ENCODE data around the gene TMPRSS4. TPM values are rescaled to one million over a fixed set of nuclear protein-coding genes. Genes with fewer than 3 reads are reported as not detected.

TMPRSS4 gene
- total RNA-seq, 3 donors from 2014 or later = 0.98 TPM; not detected in 2

- TF ChIP-seq POLR2AphosphoS5 (IDR thresholded peaks at IDR 0.05) (no peak), POLR2A (IDR thresholded peaks at IDR 0.05) (no peak), CTCF (IDR thresholded peaks at IDR 0.05) (no peak)
- no peak overlapping the region for H3K4me3 ChIP-seq
- no peaks in the 10 kb centered on the region for H3K36me3 ChIP-seq
- peaks cover 0 to 7% of the 10 kb centered on the region in 2 donors for H3K4me1 ChIP-seq
- no peak for DNase-seq (ENCODE audit: low spot score in 2 of 2)
- no peaks in the 10 kb centered on the region for H3K9me3 ChIP-seq
- intact Hi-C loops (cut with DNase I; ENCODE audit: low total_unique reads) = no loop called here
- H3K27ac ChIP-seq = no peak overlapping the region
- H3K27me3 ChIP-seq = no peaks in the 10 kb centered on the region
Measured at GRCh38 chr11:118169300-118170140, 92.6 kb downstream of the TMPRSS4 start.

- Histone ChIP-seq H3K4me1 (peaks cover 0 to 7% of the 10 kb centered on the region in 2 donors), H3K27me3 (no peaks in the 10 kb centered on the region), H3K9me3 (no peaks in the 10 kb centered on the region), H3K36me3 (no peaks in the 10 kb centered on the region), H3K27ac (no peak overlapping the region), H3K4me3 (no peak overlapping the region)
- no peak for TF ChIP-seq CTCF (IDR thresholded peaks at IDR 0.05)
- TF ChIP-seq POLR2AphosphoS5 (IDR thresholded peaks at IDR 0.05) = no peak
- no peak for TF ChIP-seq POLR2A (IDR thresholded peaks at IDR 0.05)
- intact Hi-C loops (cut with DNase I; ENCODE audit: low total_unique reads) = no loop called here
- no peak for DNase-seq (ENCODE audit: low spot score in 2 of 2)
Measured at GRCh38 chr11:118170231-118170630, 93.4 kb downstream of the TMPRSS4 start.

GRCh38 chr11:118170882-118171268 is 94.0 kb downstream of the TMPRSS4 start:
- no peaks in the 10 kb centered on the region for H3K9me3 ChIP-seq
- DNase-seq (ENCODE audit: low spot score in 2 of 2) = no peak
- intact Hi-C loops (cut with DNase I; ENCODE audit: low total_unique reads) = no loop called here
- no peak overlapping the region for H3K27ac ChIP-seq
- peaks cover 0 to 7% of the 10 kb centered on the region in 2 donors for H3K4me1 ChIP-seq
- H3K27me3 ChIP-seq = no peaks in the 10 kb centered on the region
- no peaks in the 10 kb centered on the region for H3K36me3 ChIP-seq
- H3K4me3 ChIP-seq = no peak overlapping the region
- TF ChIP-seq POLR2AphosphoS5 (IDR thresholded peaks at IDR 0.05) (no peak), POLR2A (IDR thresholded peaks at IDR 0.05) (no peak), CTCF (IDR thresholded peaks at IDR 0.05) (no peak)

Other genes starting within 250 kb of the TMPRSS4 start
- 10 to 100 TPM; 16.0 to 25.0 (median 20.3) TPM for gene FXYD6, start 200.4 kb upstream of the TMPRSS4 start, total RNA-seq
- gene TMPRSS13, start 147.7 kb upstream of the TMPRSS4 start, total RNA-seq = 10 to 100 TPM in 2 of 3 donors, under 1 TPM in 1; 0.32 to 34.0 (median 12.5) TPM
- 10 to 100 TPM in 2 of 3 donors, 1 to 10 TPM in 1; 9.8 to 47.5 (median 13.3) TPM for gene IL10RA, start 90.7 kb upstream of the TMPRSS4 start, total RNA-seq
- not detected for gene SMIM35, start 9.9 kb downstream of the TMPRSS4 start, total RNA-seq
- 1 to 10 TPM; 3.3 to 7.9 (median 3.7) TPM for gene SCN4B, start 75.7 kb downstream of the TMPRSS4 start, total RNA-seq
- gene SCN2B, start 99.6 kb downstream of the TMPRSS4 start, total RNA-seq = under 1 TPM; under 0.01 to 0.88 (median 0.16) TPM
- gene JAML, start 147.9 kb downstream of the TMPRSS4 start, total RNA-seq = 10 to 100 TPM in 2 of 3 donors, 1 to 10 TPM in 1; 2.3 to 16.0 (median 15.7) TPM
- gene MPZL3, start 175.3 kb downstream of the TMPRSS4 start, total RNA-seq = 10 to 100 TPM in 2 of 3 donors, under 1 TPM in 1; 0.64 to 23.0 (median 13.1) TPM
- 10 to 100 TPM in 2 of 3 donors, 1 to 10 TPM in 1; 4.6 to 73.1 (median 70.7) TPM for gene MPZL2, start 187.2 kb downstream of the TMPRSS4 start, total RNA-seq
- gene CD3E, start 227.7 kb downstream of the TMPRSS4 start, total RNA-seq = 1 to 10 TPM in 2 of 3 donors, under 1 TPM in 1; 0.66 to 6.0 (median 2.1) TPM

All from breast epithelium (tissue), 4 donors.